HG03571 (cell line): Measurements from ENCODE around the gene TARDBP.
"Not testable (repeated sequence)": the region's sequence is repeated elsewhere in the genome, so short reads cannot be mapped to it uniquely, and the experiment has no call there.

Experiments used
- ATAC-seq: cut with Tn5 transposase; IDR thresholded peaks from one replicate; pipeline ENCODE4 v1.9.1; 2021; ENCODE audit not compliant: unreplicated experiment

TARDBP gene

DNA sequence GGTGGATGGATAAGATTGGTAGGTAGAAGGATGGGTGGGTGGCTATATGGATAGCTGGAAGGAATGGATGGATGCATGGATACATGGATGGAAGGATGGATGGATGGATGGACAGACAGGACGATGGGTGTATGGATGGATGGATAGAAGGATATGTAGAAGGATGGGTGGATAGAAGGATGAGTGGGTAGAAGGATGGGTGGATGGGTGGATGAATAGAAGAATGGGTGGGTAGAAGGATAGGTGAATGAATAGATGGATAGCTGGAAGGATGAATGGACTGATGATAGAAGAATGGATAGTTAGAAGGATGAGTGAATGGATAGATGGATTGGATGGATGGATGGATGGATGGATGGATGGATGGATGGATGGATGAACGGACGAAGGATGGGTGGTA is 29.6 kb downstream of the TARDBP start:
- ATAC-seq, result no peak

DNA sequence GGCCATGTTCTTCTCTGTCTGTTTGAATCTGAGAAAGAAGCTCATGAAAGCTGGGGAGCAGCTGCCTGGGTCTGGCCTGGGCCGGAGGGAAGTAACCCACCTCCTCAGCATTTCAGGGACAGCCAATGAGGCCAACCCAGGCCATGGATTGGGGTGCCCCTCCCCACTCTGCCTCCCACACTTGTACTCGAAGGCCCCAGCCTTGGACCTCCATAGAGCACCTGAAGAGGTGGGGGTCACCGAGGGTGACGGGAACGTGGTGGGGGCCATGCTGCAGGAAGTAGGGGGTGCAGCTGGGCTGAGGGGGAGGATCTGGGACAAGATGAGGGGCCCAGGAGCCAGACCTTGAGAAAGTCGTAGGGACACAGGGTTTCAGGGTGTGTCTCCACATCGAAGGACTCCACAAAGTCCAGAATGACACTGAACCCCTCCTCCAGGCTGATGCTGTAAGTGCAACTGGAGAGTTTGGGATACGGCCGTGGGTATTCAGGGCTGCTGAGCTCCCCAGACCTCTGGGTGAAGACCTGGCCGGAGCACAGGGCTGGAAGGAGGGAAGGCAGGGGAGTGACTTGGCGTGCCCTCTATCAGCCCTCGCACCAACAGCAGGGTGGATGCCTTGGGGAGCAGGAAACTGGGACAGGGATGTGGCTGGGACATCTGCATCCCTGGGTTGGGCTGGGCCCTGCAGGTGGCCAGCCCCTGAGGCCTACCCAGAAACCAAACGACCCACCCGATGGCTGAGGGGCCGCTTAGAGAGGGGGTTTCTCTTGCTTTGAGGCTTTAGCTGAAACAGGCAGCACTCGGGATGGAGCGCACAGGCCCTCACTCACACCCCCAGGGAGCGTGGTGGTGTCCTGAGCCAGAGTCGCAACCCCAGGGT is 30.8 kb downstream of the TARDBP start:
- ATAC-seq, result no peak

DNA sequence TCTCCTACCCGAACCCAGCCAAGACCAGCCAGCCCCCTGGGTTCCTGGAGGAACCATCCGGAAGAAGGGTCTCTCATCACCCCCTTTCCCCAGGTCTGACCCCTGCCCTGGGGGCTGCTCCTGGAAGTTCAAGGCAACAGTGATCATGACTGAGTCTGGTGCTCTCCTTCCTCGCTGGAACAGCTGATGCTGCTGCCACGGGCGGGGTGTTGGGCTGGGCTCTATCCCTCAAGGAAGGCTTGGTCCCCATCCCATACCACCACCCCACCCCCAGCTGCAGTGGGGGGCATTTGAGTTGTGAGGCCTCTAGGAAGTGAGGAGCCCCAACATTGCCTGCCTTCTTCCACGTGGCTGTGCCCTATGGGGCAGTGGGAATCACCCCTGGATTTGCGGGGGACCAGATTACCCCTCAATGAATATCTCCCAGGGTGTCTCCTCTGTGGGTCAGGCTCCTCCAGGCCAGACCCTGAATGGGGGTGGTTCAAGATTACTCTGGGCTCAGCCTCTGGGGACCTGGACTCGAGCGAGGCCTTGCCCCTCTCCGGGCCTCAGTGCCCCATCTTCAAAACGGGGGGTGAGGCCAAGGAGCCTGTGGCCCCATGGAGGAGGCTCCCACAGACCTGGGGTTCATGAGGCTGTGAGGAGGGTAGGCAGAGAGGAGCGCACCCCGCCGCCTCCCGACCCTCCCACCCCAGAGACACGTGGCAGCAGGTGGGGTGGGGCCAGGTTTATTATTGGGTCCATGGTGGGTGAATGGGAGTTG is 31.8 kb downstream of the TARDBP start:
- no peak for ATAC-seq

DNA sequence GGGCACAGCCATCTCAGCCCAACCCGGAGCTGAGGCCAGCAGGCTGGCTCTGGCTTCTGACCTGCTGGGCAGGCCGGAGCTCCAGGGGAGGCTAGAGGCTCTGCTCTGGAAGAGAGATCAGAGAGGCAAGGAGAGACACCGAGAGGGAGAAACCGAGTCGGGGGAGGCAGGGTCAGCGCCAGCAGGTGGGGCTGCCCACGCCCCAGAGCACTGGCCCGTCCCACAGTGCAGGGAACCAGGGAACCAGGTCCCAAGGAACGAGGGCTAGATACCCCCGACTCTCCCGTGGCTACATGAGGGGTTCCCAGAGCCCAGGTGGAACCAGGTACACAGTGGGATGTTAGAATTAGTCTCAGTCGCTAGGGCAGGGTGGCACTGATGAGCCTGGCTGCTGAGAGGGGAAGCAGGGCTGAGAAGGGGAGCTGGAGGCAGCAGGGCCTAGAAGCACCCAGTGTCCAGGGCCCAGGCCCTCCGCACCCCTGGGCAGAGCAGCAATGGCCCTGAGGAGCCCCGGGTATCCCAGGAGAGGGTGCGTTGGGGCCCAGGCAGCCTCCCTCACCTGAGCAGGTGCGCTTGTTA is 32.5 kb downstream of the TARDBP start:
- no peak for ATAC-seq

DNA sequence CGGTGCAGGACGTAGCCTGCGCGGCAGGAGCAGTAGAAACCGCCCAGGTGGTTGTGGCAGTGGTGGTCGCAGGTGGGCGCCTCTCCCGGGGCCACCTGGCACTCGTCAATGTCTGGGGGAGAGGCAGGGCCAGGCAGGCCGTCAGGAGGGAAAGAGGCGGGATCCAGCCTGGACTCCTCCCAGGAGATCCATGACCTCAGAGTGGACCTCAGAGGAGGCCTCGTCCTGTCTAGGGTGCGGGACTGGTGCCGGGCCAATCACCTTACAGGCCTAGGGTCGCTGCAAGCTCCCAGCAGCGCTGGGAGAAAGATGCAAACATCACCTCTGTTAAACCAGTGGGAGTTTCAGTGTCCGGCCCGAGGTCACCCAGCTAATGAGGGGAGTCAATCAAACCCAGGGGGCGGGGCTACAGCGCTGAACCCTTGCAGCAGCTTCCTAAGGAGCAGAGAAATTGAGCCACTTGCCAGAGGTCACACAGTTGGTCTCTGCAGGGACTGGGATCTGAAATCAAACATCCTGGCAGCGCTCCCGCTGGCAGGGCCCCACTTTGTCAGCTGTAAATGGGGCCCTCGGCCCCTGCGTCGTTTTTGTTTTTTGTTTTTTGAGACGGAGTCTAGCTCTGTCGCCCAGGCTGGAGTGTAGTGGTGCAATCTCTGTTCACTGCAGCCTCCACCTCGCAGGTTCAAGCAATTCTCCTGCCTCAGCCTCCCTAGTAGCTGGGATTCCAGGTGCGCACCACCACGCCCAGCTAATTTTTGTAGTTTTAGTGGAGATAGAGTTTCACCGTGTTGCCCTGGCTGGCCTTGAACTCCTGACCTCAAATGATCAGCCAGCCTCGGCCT is 33.2 kb downstream of the TARDBP start:
- ATAC-seq, result no peak

DNA sequence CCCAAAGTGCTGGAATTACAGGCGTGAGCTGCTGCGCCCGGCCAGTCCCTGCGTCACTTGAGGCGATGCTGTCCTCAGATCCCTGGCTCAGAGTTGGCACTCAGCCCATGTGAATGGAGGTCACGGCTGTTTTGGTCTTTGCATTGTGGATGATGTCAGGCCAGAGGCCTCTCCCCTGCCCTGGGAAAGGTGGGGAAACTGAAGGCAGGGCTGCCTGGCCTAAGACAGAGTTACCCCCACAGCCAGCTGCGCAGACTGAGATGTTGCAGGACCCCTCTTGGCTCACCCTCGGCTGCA is 33.8 kb downstream of the TARDBP start:
- no peak for ATAC-seq

DNA sequence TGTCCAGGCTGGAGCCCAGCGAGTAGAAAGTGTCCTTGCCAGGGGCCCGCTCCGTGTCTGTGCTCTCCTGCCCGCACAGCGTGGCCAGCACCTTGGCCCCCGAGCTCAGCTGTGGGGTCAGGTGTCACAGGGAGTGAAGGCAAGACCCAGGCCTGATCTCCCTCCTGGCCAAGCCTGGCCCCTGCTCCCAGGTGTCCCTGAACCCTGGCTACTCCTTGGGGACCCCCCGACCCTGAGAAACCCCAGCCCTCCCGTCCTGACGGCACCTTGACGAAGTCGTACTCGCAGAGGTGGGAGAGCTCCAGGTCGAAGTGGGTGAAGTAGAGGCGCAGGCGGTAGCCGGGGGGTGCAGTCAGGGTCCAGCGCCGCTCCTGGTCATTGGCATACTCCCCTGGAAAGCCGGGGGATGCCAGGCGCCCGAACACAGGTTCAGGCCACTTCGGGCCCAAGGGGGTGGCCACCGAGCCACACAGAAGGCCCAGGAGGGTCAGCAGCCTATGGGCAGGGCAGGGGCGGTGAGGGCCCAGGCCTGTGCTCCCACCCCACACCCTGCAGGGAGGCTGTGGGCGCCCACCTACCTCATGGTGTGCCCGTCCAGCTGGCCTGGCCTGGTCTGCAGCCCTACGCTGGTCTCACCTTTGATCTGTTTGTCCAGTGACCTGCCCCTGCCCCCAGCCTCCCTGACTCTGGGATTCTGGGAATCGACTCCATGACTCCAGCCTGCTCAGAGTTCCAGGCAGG is 34.3 kb downstream of the TARDBP start, which contains the start of gene MASP2:
Gene MASP2 (minus strand): TSS at position 615 of the 741 bp plus-strand sequence. CDS start 32 bp downstream, at position 583.
- no peak for ATAC-seq

DNA sequence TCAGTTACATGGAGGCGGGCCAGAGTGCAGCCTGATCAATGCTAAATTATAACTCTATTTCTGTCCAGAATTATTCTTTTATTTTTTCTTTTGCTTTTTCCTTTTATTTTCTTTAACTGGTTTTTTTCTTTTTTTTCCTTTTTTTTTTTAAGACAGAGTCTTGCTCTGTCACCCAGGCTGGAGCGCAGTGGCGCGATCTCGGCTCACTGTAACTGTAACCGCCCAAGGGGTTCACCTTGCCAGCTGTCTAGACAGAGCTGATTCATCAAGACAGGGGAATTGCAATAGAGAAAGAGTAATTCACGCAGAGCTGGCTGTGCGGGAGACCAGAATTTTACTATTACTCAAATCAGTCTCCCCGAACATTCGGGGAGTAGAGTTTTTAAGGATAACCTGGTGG is 38.7 kb downstream of the TARDBP start:
- not testable (repeated sequence) for ATAC-seq

DNA sequence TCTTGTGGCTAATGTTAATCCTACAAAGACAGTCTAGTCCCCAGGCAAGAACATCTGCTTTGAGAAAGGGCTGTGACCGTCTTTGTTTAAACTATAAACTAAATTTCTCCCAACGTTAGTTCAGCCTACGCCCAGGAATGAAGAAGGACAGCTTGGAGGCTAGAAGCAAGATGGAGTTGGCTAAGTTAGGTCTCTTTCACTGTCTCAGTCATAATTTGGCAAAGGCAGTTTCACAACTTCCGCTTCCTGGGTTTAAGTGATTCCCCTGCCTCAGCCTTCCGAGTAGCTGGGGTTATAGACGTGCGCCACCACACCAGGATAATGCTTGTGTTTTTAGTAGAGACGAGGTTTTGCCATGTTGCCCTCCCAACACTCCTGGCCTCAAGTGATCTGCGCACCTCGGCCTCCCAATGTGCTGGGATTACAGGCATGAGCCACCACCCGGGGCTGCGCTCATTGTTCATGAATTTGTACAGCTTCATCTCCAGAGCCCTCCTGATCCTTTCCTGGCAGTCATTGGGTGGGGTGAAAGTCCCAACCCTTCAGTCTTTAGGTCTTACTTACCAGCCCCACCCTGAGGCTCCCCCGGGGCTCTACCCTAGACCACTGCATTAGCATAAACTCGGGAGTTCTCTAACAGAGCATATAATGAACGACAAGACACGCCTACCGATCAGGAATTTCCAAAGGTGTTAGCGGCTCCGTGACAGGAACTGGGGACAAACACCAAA is 39.5 kb downstream of the TARDBP start:
- no peak for ATAC-seq

DNA sequence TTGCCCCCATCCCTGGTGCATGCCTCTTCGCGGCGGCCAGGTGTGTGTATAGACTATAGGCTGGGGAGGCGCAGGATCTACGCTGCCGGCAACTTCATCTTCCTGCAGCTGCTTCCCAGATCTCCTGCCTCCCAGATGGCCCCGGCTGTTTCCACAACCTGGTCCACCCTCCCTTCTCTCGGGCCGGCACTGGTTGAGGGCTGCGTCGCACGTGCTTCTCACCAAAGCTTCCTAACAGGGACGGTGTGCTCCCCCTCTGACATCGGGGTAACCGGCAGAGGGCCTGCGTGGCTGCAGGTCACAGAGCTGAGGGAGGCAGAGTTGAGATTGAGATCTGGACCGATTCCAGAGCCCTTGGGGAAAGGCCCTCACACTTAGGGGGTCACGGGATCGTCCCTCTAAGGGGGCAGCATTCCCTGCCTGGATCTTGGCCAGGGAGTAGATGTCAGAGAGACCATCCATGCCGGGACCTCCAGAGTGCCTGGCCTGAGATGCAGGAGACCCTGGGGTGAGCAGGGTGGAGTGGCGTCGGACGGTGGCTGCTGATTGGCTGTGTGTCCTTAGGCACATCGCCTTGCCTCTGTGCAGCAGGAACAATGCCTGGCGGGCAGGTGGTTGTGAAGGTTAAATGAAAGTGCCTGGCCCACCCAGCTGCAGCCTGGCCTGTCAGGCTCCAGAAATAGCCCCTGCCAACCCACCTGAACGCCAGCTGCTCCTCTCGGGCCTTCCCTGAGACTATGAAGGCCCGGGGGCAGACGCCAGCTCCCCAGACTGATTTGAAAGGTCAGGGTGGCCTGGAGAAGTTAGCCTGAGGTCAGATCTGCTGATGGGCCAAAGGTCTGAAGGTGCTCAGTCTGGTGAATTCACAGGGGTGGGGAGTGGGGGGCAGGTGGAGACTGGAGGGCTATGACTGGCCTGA is 40.6 kb downstream of the TARDBP start:
- ATAC-seq, result no peak

DNA sequence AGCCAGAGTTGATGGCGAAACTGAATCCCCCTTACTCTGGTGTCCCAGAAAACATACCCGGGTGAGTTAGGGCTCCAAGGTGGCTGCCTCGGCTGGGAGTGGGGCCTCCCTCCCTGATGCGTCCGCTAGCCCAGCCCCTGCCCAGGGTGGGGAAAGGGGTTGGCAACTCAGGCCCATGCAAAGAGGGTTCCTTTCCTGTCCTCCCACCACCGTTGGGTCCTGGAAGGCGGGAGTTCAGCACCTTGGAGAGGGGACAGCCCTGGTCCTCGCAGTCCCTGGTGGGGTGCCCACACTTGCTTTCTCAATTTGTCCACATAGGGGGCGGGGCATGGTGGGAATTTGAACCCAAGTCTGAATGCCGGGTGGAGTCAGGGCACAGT is 41.3 kb downstream of the TARDBP start:
- no peak for ATAC-seq

DNA sequence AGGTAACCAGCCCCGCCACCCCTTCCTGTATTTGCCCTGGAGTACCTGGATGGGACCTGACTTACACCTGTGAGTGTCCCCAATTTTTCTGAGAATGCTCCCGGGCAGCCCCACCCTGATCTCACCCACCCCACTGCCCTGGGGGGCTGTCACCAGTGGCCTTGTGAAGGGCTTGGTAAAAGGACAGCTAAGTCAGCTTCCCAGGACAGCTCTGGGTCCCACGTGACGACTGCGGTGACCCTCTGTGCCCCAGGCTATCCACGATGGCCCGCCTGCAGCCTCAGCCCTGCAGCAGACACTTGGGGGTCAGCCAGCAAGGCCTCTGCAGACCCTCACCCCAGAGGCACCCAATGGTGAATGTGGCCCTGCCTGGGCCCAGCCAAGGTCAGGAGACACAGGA is 41.7 kb downstream of the TARDBP start:
- ATAC-seq, result no peak

DNA sequence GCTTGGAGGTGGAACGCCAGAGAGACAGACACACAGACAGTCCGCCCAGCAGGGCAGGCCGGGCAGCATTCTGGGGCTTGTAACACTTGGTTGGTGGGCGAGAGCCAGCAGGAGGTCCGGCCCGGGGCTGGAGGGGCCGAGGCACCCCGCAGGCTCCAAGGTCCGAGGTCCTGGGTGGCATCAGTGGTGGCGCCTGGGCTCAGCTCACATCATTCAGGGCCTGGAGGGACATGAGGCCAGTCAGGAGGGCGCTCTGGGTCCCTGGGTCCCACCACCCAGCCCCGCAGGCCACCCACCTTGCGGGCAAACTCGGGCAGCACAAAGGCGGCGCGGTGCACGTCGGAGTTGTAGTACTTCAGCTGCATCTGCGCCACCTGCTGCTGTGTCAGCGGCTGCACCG is 42.2 kb downstream of the TARDBP start:
- no peak for ATAC-seq

DNA sequence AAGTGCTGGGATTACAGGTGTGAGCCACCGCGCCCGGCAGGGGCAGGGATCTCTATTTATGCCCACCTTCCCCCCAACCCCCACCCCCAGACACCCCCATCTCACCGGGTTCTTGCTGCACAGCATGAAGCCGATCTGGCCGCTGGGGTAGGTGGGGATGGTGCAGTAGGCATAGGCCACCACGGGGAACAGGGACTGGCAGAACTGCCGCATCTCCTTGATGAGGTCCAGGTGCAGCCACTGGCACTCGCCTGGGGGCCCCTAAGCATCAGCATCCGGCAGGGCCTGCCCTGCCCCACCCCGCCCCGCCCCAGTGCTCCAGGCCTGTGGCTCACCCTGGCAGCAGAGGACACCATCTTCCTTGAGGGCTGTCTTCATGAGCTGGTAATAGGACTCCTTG is 43.2 kb downstream of the TARDBP start:
- ATAC-seq, result no peak

DNA sequence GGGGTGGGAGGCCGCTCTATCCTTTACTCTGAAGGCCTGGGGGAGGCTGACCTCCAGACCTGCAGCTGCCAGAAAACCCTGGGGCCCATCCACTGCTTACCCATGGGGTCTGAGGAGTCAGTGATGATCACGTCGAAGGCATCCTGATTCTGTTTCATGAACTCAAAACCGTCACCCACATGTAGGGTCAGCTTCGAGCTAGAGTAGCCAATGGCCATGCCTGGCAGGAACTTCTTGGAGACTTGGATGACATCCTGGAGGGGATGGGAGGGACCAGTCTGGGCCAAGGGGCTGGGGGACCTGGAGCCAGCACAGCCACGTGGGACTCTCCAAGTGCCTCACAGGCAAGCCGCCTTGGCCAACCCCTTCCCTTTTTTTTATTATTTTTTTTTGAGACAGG is 44.0 kb downstream of the TARDBP start:
- no peak for ATAC-seq

DNA sequence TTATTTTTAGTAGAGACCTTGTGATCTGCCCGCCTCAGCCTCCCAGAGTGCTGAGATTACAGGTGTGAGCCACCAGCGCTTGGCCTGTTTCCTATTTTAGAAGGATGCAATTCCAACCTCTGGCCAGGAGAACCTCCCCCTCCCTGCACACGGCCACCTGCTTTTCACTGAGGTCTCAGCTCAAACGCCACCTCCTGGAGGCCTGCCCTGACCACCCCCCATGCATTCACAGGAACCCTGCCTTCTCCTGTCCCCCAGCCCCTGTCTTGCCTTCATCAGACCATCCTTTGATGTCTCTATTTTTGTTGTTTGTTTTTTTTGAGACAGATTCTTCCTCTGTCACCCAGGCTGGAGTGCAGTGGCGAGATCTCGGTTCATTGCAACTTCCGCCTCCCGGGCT is 45.0 kb downstream of the TARDBP start:
- ATAC-seq, result no peak

DNA sequence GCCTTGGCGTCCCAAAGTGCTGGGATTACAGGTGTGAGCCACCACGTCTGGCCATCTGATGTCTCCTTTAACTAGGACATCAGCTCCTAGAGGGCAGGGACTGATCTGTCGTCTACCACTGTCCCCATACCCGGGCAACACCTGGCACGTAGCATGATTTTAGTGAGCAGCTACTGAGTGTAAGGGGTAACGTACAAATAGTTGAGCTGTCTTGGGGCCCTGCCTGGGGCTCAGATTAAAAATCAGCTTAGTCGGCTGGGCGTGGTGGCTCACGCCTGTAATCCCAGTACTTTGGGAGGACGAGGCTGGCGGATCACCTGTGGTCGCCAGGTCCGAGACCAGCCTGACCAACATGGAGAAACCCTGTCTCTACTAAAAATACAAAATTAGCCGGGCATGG is 45.6 kb downstream of the TARDBP start:
- no peak for ATAC-seq

DNA sequence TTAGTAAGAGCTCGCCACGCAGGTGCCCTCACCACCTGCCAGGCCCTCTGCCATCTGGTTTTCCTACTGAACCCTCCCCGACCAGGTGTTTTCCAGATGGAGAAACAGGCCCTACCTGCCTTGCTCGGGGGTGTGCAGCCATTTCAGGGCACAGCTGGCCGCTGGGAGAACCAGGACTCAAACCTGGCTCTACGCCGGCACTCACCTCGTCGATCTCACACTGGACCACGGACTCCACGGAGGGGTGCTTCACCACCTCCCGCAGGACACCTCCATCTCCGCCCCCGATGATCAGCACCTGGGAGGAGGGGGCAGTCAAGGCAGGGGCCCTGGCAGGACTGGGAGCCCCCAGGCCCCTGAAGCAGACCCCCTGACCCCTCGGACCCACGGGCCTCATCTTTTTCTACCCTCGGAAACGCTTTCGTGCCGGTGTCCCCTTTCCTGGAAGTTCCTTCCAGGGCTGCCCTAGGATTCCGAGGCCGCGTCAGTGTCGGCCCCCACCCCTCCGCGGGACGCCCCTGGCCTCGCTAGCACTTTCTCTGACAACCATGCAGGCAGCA is 46.2 kb downstream of the TARDBP start:
- ATAC-seq, result no peak
